K562 (cell line): Measurements from ENCODE around the gene AKT1S1. TPM values are rescaled to one million over a fixed set of nuclear protein-coding genes. Genes with fewer than 3 reads are reported as not detected.

ENCODE experiments used
- ATAC-seq: fragments of 200-7000 bp; cut with Tn5 transposase; 3 replicates; pipeline ENCODE4 v1.9.1; 2020; ENCODE audit warnings: moderate library complexity
- BruUV-seq: library from RNA; stranded (reverse); fragments of 400-500 nt; replicated peaks from 2 replicates; lab custom pipeline; 2021; lab: Mats Ljungman, UMichigan
- CTCF ChIA-PET: fragments of 300-600 bp; formaldehyde crosslinking; extraction: SDS; loops from one replicate; lab custom pipeline; 2021; ENCODE audit warnings: low intra/inter-chr PET ratio; lab: Yijun Ruan, JAX
- POLR2A ChIA-PET: fragments of 300-600, 350-650 bp; sonication (Branson Sonifier 250); formaldehyde crosslinking; extraction: SDS; loops from one replicate; lab custom pipeline; 2021; ENCODE audit warnings: antibody characterized with exemption, inconsistent platforms; lab: Yijun Ruan, JAX
- DNase-seq, 4 experiments: peaks; one replicate each; pipeline versions ENCODE4 v3.0.0 to v3.0.0-alpha.2; 2011 to 2018; ENCODE audit warnings: low spot score in 3 of 4, mixed read lengths in 3 of 4; ENCODE audit errors: extremely low read depth in 1 of 4
- FAIRE-seq: peaks from 2 replicates; lab custom pipeline; 2011; peaks lifted over from hg19 to GRCh38; lab: Jason Lieb, UNC
- H2AFZ ChIP-seq: 2 replicates; pipeline ENCODE4 v1.6.0; 2011; ENCODE audit warnings: low read depth, low read length, control low read depth, inconsistent platforms
- H3K27ac ChIP-seq: fragments of 200-600 bp; 3 replicates; pipeline ENCODE4 v1.8.0; 2011; ENCODE audit warnings: low read depth, mild to moderate bottlenecking, control low read depth, inconsistent platforms, low read length, moderate library complexity, mixed read lengths; ENCODE audit errors: extremely low read depth
- H3K27me3 ChIP-seq, 2 experiments: fragments of 300-600 bp in 1 of 2; 2 replicates in 1 of 2; 3 replicates in 1 of 2; pipeline versions ENCODE4 v1.6.0 to v1.8.0; 2011; ENCODE audit warnings: inconsistent platforms in 2 of 2, low read length in 2 of 2, mild to moderate bottlenecking in 1 of 2, mixed read lengths in 1 of 2, moderate library complexity in 1 of 2; ENCODE audit not compliant: control insufficient read depth in 2 of 2, insufficient read depth in 2 of 2
- H3K36me3 ChIP-seq: fragments of 300-600 bp; 3 replicates; pipeline ENCODE4 v1.8.0; 2011; ENCODE audit warnings: mild to moderate bottlenecking, low read length, inconsistent platforms; ENCODE audit not compliant: control insufficient read depth, insufficient read depth
- H3K4me1 ChIP-seq, 2 experiments: fragments of 200-600 bp in 1 of 2; replicated peaks in 1 of 2; 2 replicates in 1 of 2; 3 replicates in 1 of 2; pipeline versions ENCODE4 v1.5.1 to v1.8.0; 2011; ENCODE audit warnings: inconsistent platforms in 2 of 2, low read length in 2 of 2, mild to moderate bottlenecking in 1 of 2, mixed read lengths in 1 of 2, moderate library complexity in 1 of 2; ENCODE audit not compliant: control insufficient read depth in 2 of 2, insufficient read depth in 2 of 2
- H3K4me2 ChIP-seq: 2 replicates; pipeline ENCODE4 v1.6.1; 2011; ENCODE audit warnings: low read length, control low read depth, inconsistent platforms, mixed read lengths; ENCODE audit not compliant: insufficient read depth
- H3K4me3 ChIP-seq: fragments of 200-600 bp; sonication (generic), shearing (Covaris generic); 2 replicates; pipeline ENCODE4 v1.5.1; 2016; ENCODE audit warnings: control low read depth, inconsistent platforms
- H3K79me2 ChIP-seq: fragments of 200-600 bp; 3 replicates; pipeline ENCODE4 v1.8.0; 2011; ENCODE audit warnings: low read length, inconsistent platforms; ENCODE audit not compliant: control insufficient read depth, insufficient read depth
- H3K9ac ChIP-seq, 2 experiments: 2 replicates each; pipeline versions ENCODE4 v1.6.0 to v1.6.1; 2011; ENCODE audit warnings: low read depth in 2 of 2, low read length in 2 of 2, control low read depth in 1 of 2, inconsistent platforms in 1 of 2, mild to moderate bottlenecking in 1 of 2, mixed read lengths in 1 of 2; ENCODE audit not compliant: insufficient read depth in 1 of 2
- H3K9me1 ChIP-seq: one replicate; pipeline ENCODE4 v1.6.0; 2011; ENCODE audit warnings: inconsistent platforms, mild to moderate bottlenecking, low read length, moderate library complexity; ENCODE audit not compliant: control insufficient read depth, insufficient read depth
- H3K9me3 ChIP-seq: replicated peaks from 2 replicates; pipeline ENCODE4 v1.5.1; 2011; ENCODE audit warnings: low read depth, low read length, inconsistent platforms; ENCODE audit not compliant: control insufficient read depth, insufficient read depth
- H4K20me1 ChIP-seq: replicated peaks from 2 replicates; pipeline ENCODE4 v1.6.1; 2011; ENCODE audit warnings: low read length, inconsistent platforms, mixed read lengths; ENCODE audit not compliant: control insufficient read depth, insufficient read depth
- CHAMP1 ChIP-seq: fragments of 450-650 bp; IDR thresholded peaks from 2 replicates; pipeline ENCODE4 v1.6.1; 2016; ENCODE audit warnings: mild to moderate bottlenecking
- GTF2B ChIP-seq: IDR thresholded peaks from 2 replicates; pipeline ENCODE4 v1.6.1; 2011; ENCODE audit not compliant: insufficient read length; ENCODE audit errors: extremely low read depth
- PML ChIP-seq: IDR thresholded peaks from 2 replicates; pipeline ENCODE4 v1.6.1; 2012; ENCODE audit warnings: low read length, inconsistent platforms
- TAF1 ChIP-seq: IDR thresholded peaks from 2 replicates; pipeline ENCODE4 v1.6.1; 2011; ENCODE audit warnings: mild to moderate bottlenecking, low read length, moderate library complexity; ENCODE audit not compliant: insufficient read depth, control insufficient read depth, severe bottlenecking; ENCODE audit errors: extremely low read depth
- ZNF133 ChIP-seq: fragments of 250-450 bp; sonication (Bioruptor Pico); IDR thresholded peaks from 2 replicates; pipeline ENCODE4 v1.4.0; 2020; ENCODE audit warnings: mild to moderate bottlenecking
- WGBS: fragments of 100-300 bp; shearing (Covaris generic); methylation state at CpG from one replicate; pipeline ENCODE4 v1.1.6; 2016; ENCODE audit warnings: low coverage, mixed read lengths; ENCODE audit not compliant: insufficient coverage; ENCODE audit errors: missing lambda C conversion rate; 5-methylcytosine and 5-hydroxymethylcytosine counted together
- in situ Hi-C: fragments of 300-500 bp; cut with MboI; formaldehyde crosslinking; loops from 4 replicates; pipeline ENCODE4 v1.15.0; 2018; ENCODE audit warnings: inconsistent platforms, mixed read lengths
- intact Hi-C: fragments of 100-400 bp; cut with micrococcal nuclease; formaldehyde crosslinking; loops from 2 replicates; pipeline ENCODE4 v1.14.2; 2022
- polyA plus RNA-seq, 8 experiments: library from polyadenylated mRNA; depleted of rRNA in 4 of 8; stranded (reverse) in 5 of 8; unstranded in 3 of 8; fragments of >200 nt; fragmentation: Nextera tagmentation in 2 of 8; fragmentation: Illumina TruSeq in 1 of 8; extraction: Ambion mirVana in 2 of 8; extraction: Trizol in 1 of 8; gene quantifications; 2 replicates each; pipeline versions ENCODE4 v1.2.1 to v1.2.3, GENCODE V29; 2011 to 2014; ENCODE audit warnings: inconsistent platforms in 1 of 8, missing spikeins in 1 of 8
- total RNA-seq, 7 experiments: library from RNA; depleted of rRNA in 6 of 7; stranded (reverse); fragments of >200 nt in 6 of 7; fragmentation: Illumina TruSeq in 2 of 7; extraction: Trizol in 2 of 7; gene quantifications; 2 replicates each; pipeline versions ENCODE4 v1.2.1 to v1.2.3, GENCODE V29; 2011 to 2021; ENCODE audit warnings: low replicate concordance in 1 of 7

AKT1S1 gene
- total and polyA plus RNA-seq, 9 of the 15 experiments (the other 6 are each of a cell fraction or from before 2014, with no cell fraction given) = 1.2 to 50.3 (median 17.1) TPM

- Histone ChIP-seq H2AFZ (no peak overlapping the region), H3K36me3 (peaks cover 52% of the 10 kb centered on the region), H3K27ac (no peak overlapping the region), H3K27me3 (no peaks in the 10 kb centered on the region), H3K9me3 (no peaks in the 10 kb centered on the region), H3K79me2 (peaks cover 51% of the 10 kb centered on the region), H4K20me1 (0 out of 2 replicates have a peak, but pooled peaks cover 3% of the 10 kb centered on the region), H3K9me1 (no peaks in the 10 kb centered on the region), H3K9ac (no peak overlapping the region), H3K4me3 (no peak overlapping the region), H3K4me1 (peaks cover 17 to 38% of the 10 kb centered on the region in 2 experiments), H3K4me2 (no peak overlapping the region)
- in situ Hi-C loops (no loop called here), intact Hi-C loops (no loop called here)
- ChIA-PET CTCF (no interaction called here), POLR2A (no interaction called here)
- no peak for TF ChIP-seq TAF1
- no peak for TF ChIP-seq GTF2B
- TF ChIP-seq PML = no peak
- no peak for TF ChIP-seq ZNF133
- TF ChIP-seq CHAMP1 = no peak
- no peak for FAIRE-seq
- WGBS = 90% methylated on average over 12 of the region's 12 CpGs
- DNase-seq = no peak
- no peak for ATAC-seq
- BruUV-seq = no TSS peak
These were observed 53.7 kb downstream of the AKT1S1 start for GRCh38 chr19:49823472-49823871.
